K562 (cell line): ENCODE measurements around the gene ZNF474.

ENCODE experiments used
- CTCF ChIP-seq, 3 experiments: IDR thresholded peaks in 2 of 3; conservative IDR thresholded peaks in 1 of 3; 2 replicates each; pipeline ENCODE4 v1.5.1; 2011 to 2012; ENCODE audit warnings: low read length in 3 of 3, mild to moderate bottlenecking in 3 of 3, control low read depth in 2 of 3, improper control_type of control experiment in 1 of 3, inconsistent platforms in 1 of 3, low read depth in 1 of 3, mixed read lengths in 1 of 3, moderate library complexity in 1 of 3; ENCODE audit not compliant: insufficient read depth in 2 of 3
- HCFC1 ChIP-seq: IDR thresholded peaks from 2 replicates; pipeline ENCODE4 v1.6.1; 2012; ENCODE audit warnings: low read depth, low read length, improper control_type of control experiment
- HINFP ChIP-seq: fragments of 450-650 bp; conservative IDR thresholded peaks from 2 replicates; pipeline ENCODE4 v1.6.1; 2016; ENCODE audit warnings: missing genetic modification characterization, low read depth, mild to moderate bottlenecking, control low read depth, missing compliant biosample characterization
- POLR2G ChIP-seq: fragments of 200-400 bp; formaldehyde crosslinking; IDR thresholded peaks from 2 replicates; pipeline ENCODE4 v1.6.1; 2017; ENCODE audit warnings: low read depth, mild to moderate bottlenecking, antibody characterized with exemption, low read length, moderate library complexity
- PYGO2 ChIP-seq: fragments of 450-650 bp; IDR thresholded peaks from 2 replicates; pipeline ENCODE4 v1.6.1; 2016; ENCODE audit warnings: mild to moderate bottlenecking, missing genetic modification characterization, moderate library complexity, missing compliant biosample characterization

DNA sequence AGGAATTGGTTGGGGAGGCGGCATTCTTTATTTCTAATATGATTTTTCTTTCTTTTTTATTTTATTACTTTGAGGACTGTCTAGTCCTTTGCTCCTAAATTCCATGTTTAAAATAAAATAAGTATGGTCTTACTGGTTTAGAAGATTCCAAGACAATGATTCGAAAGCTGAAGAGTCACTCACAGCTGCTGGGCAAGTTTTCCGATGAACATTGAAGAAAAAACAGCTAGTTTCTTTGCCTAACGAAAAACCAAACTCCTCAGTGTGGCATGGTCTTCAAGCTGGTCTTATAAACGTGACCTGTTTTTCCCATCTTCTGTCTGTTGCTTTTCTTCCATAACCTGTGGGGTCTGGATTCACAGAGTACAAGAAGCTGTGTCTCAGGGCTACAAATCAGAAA is 25.1 kb downstream of the ZNF474 start:
- TF ChIP-seq HINFP: no peak
- TF ChIP-seq POLR2G: no peak
- no peak for TF ChIP-seq HCFC1
- TF ChIP-seq CTCF (IDR thresholded peaks at IDR 0.05 in 2 of 3, conservative IDR thresholded peaks at IDR 0.05 in 1 of 3; ENCODE audit: insufficient read depth in 2 of 3, low read depth in 1 of 3, low read length in 3 of 3): no peak
- no peak for TF ChIP-seq PYGO2 (tag)
